ENCODE data around the gene C1QTNF2. TPM values are rescaled to one million over a fixed set of nuclear protein-coding genes. Genes with fewer than 3 reads are reported as not detected.

Gene C1QTNF2
- total RNA-seq, 4 donors from 2014 or later, result 0.09 to 0.65 TPM; not detected in 2

DNA sequence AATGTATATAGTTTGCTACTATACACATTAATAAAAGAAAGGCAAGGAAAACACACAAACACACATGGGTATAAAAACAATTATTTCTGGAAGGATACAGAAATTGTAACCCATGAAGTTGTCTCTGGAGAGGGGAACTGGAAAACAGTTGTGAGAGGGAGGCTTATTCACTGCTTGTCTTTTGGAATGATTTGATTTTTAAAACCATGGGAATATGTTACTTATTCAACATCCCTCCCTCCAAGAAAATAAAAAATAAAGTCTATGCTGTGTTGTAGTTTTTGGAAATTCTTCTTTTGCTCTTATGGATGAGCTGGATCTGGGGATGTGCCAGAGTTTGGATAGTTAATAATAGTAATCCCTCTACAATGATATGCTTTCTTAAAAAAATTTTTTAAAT lies 6.0 kb upstream of the C1QTNF2 start:
- H3K9me3 ChIP-seq, result no peaks in the 10 kb centered on the region
- H3K27me3 ChIP-seq, result no peaks in the 10 kb centered on the region
- H3K27ac ChIP-seq, result no peak overlapping the region
- H3K4me3 ChIP-seq, result no peak overlapping the region
- in situ Hi-C loops (cut with MboI; ENCODE audit: low sequenced_read_pairs in 4 of 4), result no loop called here
- ATAC-seq, result no peak
- no peaks in the 10 kb centered on the region for H3K4me1 ChIP-seq
- TF ChIP-seq, protein P1, sequence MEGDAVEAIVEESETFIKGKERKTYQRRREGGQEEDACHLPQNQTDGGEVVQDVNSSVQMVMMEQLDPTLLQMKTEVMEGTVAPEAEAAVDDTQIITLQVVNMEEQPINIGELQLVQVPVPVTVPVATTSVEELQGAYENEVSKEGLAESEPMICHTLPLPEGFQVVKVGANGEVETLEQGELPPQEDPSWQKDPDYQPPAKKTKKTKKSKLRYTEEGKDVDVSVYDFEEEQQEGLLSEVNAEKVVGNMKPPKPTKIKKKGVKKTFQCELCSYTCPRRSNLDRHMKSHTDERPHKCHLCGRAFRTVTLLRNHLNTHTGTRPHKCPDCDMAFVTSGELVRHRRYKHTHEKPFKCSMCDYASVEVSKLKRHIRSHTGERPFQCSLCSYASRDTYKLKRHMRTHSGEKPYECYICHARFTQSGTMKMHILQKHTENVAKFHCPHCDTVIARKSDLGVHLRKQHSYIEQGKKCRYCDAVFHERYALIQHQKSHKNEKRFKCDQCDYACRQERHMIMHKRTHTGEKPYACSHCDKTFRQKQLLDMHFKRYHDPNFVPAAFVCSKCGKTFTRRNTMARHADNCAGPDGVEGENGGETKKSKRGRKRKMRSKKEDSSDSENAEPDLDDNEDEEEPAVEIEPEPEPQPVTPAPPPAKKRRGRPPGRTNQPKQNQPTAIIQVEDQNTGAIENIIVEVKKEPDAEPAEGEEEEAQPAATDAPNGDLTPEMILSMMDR (IDR thresholded peaks at IDR 0.05 in 4 of 5, conservative IDR thresholded peaks at IDR 0.05 in 1 of 5), result no peak
- no peak for TF ChIP-seq POLR2A (IDR thresholded peaks at IDR 0.05)
- H3K36me3 ChIP-seq, result no peaks in the 10 kb centered on the region
- DNase-seq, result no peak
- intact Hi-C loops (cut with DNase I; ENCODE audit: low total_unique reads), result no loop called here

DNA sequence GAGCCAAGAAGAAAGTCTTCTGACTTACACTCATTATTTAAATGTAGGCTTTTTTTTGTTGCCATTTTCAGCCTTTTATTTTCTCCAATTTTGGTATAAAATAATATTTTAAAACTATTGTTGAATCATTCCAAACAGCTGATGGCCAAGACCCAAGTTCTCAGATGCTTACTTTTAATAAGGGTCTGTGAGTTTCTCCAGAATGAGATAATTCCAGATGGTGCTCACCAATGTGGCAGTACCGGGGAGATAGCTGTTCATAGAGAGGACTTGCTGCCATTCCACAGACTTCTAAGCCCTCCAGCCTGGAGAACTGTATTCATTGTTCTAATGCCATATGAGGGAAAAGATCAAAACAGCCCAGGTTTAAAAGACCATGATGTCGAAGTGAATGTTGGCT lies 5.3 kb upstream of the C1QTNF2 start:
- in situ Hi-C loops (cut with MboI; ENCODE audit: low sequenced_read_pairs in 4 of 4), result no loop called here

DNA sequence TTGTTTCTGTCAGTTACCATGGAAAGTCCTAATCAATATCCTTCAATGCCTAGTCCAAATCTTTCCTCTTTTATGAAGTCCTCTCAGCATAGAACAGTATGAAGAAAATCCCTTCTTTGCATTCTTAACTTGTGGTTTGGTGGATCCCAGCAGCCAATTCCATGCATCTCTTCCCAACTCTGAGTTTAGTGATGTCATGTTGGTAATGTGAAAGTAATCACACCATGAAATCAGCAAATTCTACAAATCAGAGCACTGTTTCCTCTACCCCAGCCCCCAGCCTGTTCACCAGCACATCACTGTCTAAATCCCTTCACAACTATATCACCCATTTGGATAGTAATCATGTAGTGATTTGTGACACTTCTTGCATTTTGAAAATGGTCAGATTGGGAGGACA lies 4.7 kb upstream of the C1QTNF2 start:
- H3K9me3 ChIP-seq, result no peaks in the 10 kb centered on the region

More for the DNA sequence above, 5.3 kb upstream of the C1QTNF2 start:
- ATAC-seq (no peak), DNase-seq (no peak)
- Histone ChIP-seq H3K4me1 (peaks cover 0 to 2% of the 10 kb centered on the region in 2 donors), H3K4me3 (no peak overlapping the region), H3K9me3 (no peaks in the 10 kb centered on the region), H3K27ac (no peak overlapping the region), H3K36me3 (no peaks in the 10 kb centered on the region), H3K27me3 (no peaks in the 10 kb centered on the region)
- no peak for TF ChIP-seq POLR2A (IDR thresholded peaks at IDR 0.05)
- TF ChIP-seq, protein P1 (IDR thresholded peaks at IDR 0.05 in 4 of 5, conservative IDR thresholded peaks at IDR 0.05 in 1 of 5), result no peak
- intact Hi-C loops (cut with DNase I; ENCODE audit: low total_unique reads), result no loop called here

DNA sequence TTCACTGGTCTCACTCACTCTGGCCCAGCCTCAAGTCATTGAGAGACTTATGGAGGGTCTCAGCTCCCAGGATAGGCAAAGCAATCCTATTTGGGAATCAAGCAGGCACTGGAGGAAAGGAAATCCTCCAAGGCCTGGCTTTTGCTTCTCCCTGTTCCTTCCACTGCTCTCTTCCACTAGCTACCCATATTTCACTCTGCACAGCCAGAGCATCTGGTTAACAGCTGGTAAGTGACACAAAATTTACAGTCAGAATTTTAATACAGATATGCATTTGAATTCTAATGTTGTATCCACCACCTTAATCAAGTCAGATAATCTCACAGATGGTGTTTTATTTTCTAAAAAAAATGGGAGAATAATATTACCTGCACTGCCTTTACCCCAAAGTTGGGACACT lies 868 bp upstream of the C1QTNF2 start:
- intact Hi-C loops (cut with DNase I; ENCODE audit: low total_unique reads) (no loop called here), in situ Hi-C loops (cut with MboI; ENCODE audit: low sequenced_read_pairs in 4 of 4) (no loop called here)
- no peak overlapping the region for H3K4me3 ChIP-seq
- no peaks in the 10 kb centered on the region for H3K36me3 ChIP-seq
- H3K27ac ChIP-seq, result no peak overlapping the region
- ATAC-seq (no peak), DNase-seq (no peak)
- H3K27me3 ChIP-seq, result no peaks in the 10 kb centered on the region
- H3K4me1 ChIP-seq, result peaks cover 0 to 9% of the 10 kb centered on the region in 2 donors
- H3K9me3 ChIP-seq, result no peaks in the 10 kb centered on the region
- no peak for TF ChIP-seq POLR2A (IDR thresholded peaks at IDR 0.05)
- TF ChIP-seq, protein P1 (IDR thresholded peaks at IDR 0.05 in 4 of 5, conservative IDR thresholded peaks at IDR 0.05 in 1 of 5), result no peak

More for the DNA sequence above, 4.7 kb upstream of the C1QTNF2 start:
- H3K36me3 ChIP-seq, result no peaks in the 10 kb centered on the region
- intact Hi-C loops (cut with DNase I; ENCODE audit: low total_unique reads) (no loop called here), in situ Hi-C loops (cut with MboI; ENCODE audit: low sequenced_read_pairs in 4 of 4) (no loop called here)
- peaks cover 0 to 7% of the 10 kb centered on the region in 2 donors for H3K4me1 ChIP-seq
- DNase-seq (no peak), ATAC-seq (no peak)
- no peak overlapping the region for H3K4me3 ChIP-seq
- no peaks in the 10 kb centered on the region for H3K27me3 ChIP-seq
- no peak overlapping the region for H3K27ac ChIP-seq
- TF ChIP-seq POLR2A (IDR thresholded peaks at IDR 0.05), result no peak
- TF ChIP-seq, protein P1 (IDR thresholded peaks at IDR 0.05 in 4 of 5, conservative IDR thresholded peaks at IDR 0.05 in 1 of 5), result no peak

DNA sequence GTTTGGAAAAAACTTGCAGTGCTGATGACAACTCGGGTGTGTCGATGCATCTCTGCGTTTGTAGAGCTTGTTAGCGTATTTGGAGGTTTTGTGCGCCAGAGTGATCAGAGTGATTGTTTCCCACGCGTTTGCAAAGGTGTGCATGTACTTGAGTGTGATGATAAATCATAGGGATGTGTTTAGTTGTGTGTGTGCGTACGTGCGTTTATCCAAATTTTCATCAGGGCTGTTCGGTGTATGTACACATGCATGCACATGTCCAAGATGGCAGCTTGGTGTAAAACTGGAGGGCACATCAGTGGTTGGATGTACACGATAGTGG lies 248 bp upstream of the C1QTNF2 start:
- ATAC-seq (no peak), DNase-seq (no peak)
- no peaks in the 10 kb centered on the region for H3K36me3 ChIP-seq

More for the DNA sequence above, 248 bp upstream of the C1QTNF2 start:
- H3K27ac ChIP-seq, result no peak overlapping the region
- H3K27me3 ChIP-seq, result no peaks in the 10 kb centered on the region
- in situ Hi-C loops (cut with MboI; ENCODE audit: low sequenced_read_pairs in 4 of 4) (no loop called here), intact Hi-C loops (cut with DNase I; ENCODE audit: low total_unique reads) (no loop called here)
- H3K9me3 ChIP-seq, result no peaks in the 10 kb centered on the region
- peaks cover 0 to 9% of the 10 kb centered on the region in 2 donors for H3K4me1 ChIP-seq
- H3K4me3 ChIP-seq, result peak overlapping the region; percentile 62 to 67 (median 62)
- TF ChIP-seq, protein P1 (IDR thresholded peaks at IDR 0.05 in 4 of 5, conservative IDR thresholded peaks at IDR 0.05 in 1 of 5), result no peak
- TF ChIP-seq POLR2A (IDR thresholded peaks at IDR 0.05), result no peak

Data from gastrocnemius medialis (tissue), 4 donors.